Measurements from ENCODE around the gene SETD1A. TPM values are rescaled to one million over a fixed set of nuclear protein-coding genes. Genes with fewer than 3 reads are reported as not detected.

The SETD1A gene
- total RNA-seq, 1 donor from 2014 or later: 23.4 TPM

GRCh38 chr16:30925632-30925987 lies 31.9 kb upstream of the SETD1A start:
- DNase-seq (ENCODE audit: low spot score): no peak
- H3K9me3 Mint-ChIP-seq (ENCODE audit: unreplicated experiment): no peaks in the 10 kb centered on the region

GRCh38 chr16:30925995-30926811 lies 31.4 kb upstream of the SETD1A start:
- DNase-seq (ENCODE audit: low spot score): no peak
- no peak for TF ChIP-seq CTCF (IDR thresholded peaks at IDR 0.05; ENCODE audit: unreplicated experiment)
- Mint-ChIP-seq H3K27ac (ENCODE audit: unreplicated experiment) (peak overlapping the region; percentile 97), H3K4me3 (ENCODE audit: unreplicated experiment) (peak overlapping the region; percentile 94), H3K9me3 (ENCODE audit: unreplicated experiment) (no peaks in the 10 kb centered on the region), H3K27me3 (ENCODE audit: unreplicated experiment) (peaks cover 22% of the 10 kb centered on the region), H3K36me3 (ENCODE audit: low read depth, unreplicated experiment) (peaks cover 28% of the 10 kb centered on the region), H3K4me1 (ENCODE audit: unreplicated experiment) (peaks cover 24% of the 10 kb centered on the region)

More at GRCh38 chr16:30925632-30925987, 31.9 kb upstream of the SETD1A start:
- Mint-ChIP-seq H3K4me1 (ENCODE audit: unreplicated experiment) (peaks cover 29% of the 10 kb centered on the region), H3K27ac (ENCODE audit: unreplicated experiment) (peak overlapping the region; percentile 97), H3K27me3 (ENCODE audit: unreplicated experiment) (peaks cover 18% of the 10 kb centered on the region), H3K36me3 (ENCODE audit: low read depth, unreplicated experiment) (peaks cover 22% of the 10 kb centered on the region), H3K4me3 (ENCODE audit: unreplicated experiment) (peak overlapping the region; percentile 94)
- TF ChIP-seq CTCF (IDR thresholded peaks at IDR 0.05; ENCODE audit: unreplicated experiment): no peak

GRCh38 chr16:30926937-30927788 lies 30.4 kb upstream of the SETD1A start:
- Mint-ChIP-seq H3K4me3 (ENCODE audit: unreplicated experiment) (peak overlapping the region; percentile 94), H3K27me3 (ENCODE audit: unreplicated experiment) (peaks cover 16% of the 10 kb centered on the region), H3K4me1 (ENCODE audit: unreplicated experiment) (peaks cover 24% of the 10 kb centered on the region), H3K27ac (ENCODE audit: unreplicated experiment) (peak overlapping the region; percentile 97), H3K9me3 (ENCODE audit: unreplicated experiment) (no peaks in the 10 kb centered on the region), H3K36me3 (ENCODE audit: low read depth, unreplicated experiment) (peaks cover 33% of the 10 kb centered on the region)
- DNase-seq (ENCODE audit: low spot score): no peak
- TF ChIP-seq CTCF (IDR thresholded peaks at IDR 0.05; ENCODE audit: unreplicated experiment): no peak

GRCh38 chr16:30927789-30928378 lies 29.7 kb upstream of the SETD1A start:
- Mint-ChIP-seq H3K36me3 (ENCODE audit: low read depth, unreplicated experiment) (peaks cover 39% of the 10 kb centered on the region), H3K4me1 (ENCODE audit: unreplicated experiment) (peaks cover 26% of the 10 kb centered on the region), H3K27me3 (ENCODE audit: unreplicated experiment) (peaks cover 15% of the 10 kb centered on the region), H3K4me3 (ENCODE audit: unreplicated experiment) (no peak overlapping the region), H3K27ac (ENCODE audit: unreplicated experiment) (no peak overlapping the region), H3K9me3 (ENCODE audit: unreplicated experiment) (no peaks in the 10 kb centered on the region)
- no peak for TF ChIP-seq CTCF (IDR thresholded peaks at IDR 0.05; ENCODE audit: unreplicated experiment)
- no peak for DNase-seq (ENCODE audit: low spot score)

All from endothelial cell (in vitro differentiated cells).